Stimulated activated CD4-positive, alpha-beta T cell treated with anti-CD3 and anti-CD28 coated beads, Interleukin-12 subunit alpha, Interleukin-12 subunit beta, amount 100 ng/mL, for 4 hours (primary cell): Measurements from ENCODE around the gene LTBR.

Experiments used
- DNase-seq: peaks from one replicate; pipeline ENCODE4 v3.0.0-alpha.2; 2020

LTBR gene

DNA sequence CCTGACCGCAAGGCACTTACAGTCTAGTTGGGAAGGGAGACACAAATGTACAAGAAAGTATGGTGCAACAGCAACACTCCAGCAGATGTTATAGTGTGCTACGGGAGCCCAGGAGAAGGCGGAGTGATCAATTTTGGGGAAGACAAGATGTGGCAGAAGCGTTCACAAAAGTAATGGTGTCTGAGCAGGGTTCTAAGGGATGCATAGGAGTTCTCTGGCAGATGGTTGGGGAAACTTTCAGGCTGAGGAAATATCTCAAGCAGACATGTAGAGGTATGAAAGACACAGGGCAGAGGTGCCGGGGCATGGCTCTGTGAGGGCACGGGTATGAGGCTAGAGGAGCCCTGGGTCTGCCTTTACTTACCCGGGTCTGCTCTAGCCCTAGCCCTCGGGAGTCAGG lies 37.0 kb upstream of the LTBR start:
- DNase-seq = no peak

DNA sequence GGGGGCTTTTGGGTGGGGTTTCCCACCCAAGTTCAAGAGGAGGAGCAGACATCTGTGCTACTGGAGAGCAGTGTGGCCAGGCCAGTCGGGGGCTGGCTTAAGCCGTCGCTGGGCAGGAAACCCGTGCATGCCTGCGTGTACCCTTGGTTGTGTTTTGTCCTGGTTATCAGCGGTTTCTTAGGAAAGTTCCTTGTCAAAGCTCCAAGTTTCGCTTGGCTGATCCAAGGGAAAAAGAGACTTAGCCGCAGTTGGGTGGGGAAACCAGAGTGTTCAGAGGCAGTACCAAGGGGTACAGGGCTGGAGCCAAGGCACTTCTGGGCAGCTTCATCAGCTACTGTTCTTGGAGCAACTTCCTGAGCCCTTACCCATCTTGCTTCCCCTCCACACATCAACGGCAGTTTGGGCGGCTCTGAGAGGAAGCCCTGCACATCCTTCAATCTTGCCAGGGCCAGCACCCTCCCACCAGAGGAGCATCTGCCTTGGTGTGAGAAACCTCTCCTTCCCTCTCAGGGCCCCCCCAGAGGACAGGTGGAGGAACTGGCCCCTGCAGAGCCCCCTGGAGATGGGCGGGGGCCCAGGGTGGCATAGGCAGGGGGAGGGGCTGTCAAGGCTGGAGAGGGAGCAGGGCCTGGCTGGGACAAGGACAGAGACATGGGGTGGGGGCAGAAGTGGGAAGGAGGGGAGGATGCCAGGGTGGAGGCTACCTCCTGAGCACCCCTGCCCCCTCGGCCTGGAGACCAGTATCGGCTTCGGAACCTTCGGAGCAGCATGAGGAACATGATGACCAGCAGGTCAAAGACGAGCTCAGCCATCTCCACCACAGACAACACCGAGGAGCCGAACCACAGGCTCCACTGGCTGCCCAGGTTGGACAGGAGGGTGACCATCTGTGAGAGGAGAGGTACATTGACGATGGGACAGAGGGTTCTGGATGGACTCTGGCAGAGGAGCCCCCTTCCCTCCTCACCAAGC lies 36.3 kb upstream of the LTBR start:
- no peak for DNase-seq

DNA sequence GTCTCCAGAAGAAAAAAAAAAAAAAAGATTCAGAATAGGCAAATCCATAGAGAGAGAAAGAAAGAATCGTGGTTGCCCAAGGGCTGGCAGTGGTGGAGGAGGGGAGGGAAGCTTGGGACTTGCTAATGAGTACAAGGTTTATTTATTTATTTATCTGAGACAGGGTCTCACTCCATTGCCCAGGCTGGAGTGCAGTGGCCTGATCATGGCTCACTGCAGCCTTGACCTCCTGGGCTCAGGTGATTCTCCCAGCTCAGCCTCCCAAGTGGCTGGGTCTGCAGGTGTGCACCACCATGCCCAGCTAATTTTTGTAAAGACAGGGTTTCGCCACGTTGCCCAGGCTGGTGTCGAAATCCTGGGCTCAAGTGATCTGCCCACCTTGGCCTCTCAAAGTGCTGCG lies 32.3 kb upstream of the LTBR start:
- DNase-seq = no peak

DNA sequence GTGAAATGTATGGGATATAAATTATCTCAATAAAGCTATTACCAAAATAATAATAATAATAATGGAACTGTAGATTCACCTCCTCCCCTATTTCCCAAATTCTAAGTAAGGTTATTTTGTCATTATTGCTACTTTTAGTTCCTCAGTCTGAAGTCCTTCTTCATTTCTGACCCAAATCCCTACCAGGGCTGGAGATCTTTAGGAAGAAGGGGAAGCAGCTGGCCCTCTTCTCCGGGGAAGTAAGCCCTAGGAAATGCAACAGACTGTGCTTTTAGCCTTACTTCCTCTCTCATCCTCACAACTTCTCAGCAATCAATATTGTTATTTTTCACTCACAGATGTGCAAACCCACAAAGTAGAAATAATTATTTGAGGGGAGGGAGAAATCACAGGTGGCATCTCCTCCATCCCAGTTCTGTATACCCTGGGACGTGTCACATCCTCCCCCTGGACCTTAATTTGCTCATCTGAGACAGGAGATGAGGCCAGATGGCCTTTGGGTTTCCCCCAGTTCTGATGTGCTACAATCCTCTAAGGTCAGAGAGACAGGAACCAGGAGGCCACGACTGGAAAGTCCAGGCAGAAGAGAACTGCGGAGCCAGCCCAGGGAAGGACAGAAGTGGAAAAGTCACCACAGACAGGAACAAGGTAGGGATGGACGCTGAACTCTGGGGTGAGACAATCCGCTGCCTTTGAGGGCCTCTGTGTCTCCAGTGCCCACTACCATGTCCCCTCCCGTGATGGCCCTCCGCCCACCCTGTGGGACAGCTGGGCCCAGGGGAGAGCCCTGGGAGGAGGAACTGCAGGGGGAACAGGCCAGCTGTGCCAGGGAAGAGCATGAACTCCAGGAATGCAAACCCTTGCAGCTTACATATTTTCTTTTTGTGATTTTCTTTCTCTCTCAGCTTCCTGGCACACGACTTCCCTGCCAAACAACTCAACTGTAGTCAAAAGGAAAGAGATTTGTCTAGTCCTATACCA lies 31.5 kb upstream of the LTBR start:
- DNase-seq = no peak

DNA sequence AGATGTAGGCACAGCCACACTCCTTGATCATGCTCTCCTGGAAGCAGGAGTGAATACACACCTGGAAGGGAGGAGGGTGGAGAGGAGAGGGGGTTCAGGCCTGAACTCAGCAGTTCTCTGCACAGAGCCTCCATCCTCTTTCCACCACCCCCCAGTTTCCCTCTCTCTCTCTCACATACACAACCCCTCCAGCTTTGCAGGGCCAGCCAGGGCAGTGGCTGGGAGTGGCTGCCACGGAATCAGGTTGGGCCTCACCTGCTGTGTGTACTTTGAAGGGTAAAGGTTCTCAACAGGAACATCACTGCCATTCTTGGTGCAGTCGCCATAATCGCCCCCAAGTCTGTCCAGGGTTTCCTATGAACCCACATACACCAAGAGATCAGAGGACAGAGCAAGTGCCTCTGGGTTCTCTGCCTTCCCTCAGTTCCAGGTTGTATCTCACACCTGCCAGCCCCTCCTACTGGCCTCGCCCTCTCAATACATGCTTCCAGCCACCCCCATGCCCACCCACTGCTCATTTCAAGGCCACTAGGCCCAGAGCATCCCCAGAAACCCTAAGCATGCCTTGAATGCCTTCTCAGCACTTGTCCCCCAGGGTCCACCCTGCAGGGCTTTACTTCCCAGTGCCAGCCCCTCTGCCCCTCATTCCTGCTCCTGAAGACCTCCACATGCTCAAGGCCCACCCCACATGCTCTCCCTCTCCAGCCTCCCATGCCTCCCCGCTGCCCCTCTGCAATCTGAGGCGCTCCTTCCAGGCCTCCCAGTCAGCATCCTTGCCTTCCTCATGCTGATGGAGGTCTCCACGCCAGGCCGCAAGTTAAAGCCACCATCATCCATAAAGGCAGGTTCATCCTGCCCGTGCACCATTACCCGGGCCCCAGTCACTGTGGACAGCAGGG lies 29.2 kb upstream of the LTBR start:
- no peak for DNase-seq

DNA sequence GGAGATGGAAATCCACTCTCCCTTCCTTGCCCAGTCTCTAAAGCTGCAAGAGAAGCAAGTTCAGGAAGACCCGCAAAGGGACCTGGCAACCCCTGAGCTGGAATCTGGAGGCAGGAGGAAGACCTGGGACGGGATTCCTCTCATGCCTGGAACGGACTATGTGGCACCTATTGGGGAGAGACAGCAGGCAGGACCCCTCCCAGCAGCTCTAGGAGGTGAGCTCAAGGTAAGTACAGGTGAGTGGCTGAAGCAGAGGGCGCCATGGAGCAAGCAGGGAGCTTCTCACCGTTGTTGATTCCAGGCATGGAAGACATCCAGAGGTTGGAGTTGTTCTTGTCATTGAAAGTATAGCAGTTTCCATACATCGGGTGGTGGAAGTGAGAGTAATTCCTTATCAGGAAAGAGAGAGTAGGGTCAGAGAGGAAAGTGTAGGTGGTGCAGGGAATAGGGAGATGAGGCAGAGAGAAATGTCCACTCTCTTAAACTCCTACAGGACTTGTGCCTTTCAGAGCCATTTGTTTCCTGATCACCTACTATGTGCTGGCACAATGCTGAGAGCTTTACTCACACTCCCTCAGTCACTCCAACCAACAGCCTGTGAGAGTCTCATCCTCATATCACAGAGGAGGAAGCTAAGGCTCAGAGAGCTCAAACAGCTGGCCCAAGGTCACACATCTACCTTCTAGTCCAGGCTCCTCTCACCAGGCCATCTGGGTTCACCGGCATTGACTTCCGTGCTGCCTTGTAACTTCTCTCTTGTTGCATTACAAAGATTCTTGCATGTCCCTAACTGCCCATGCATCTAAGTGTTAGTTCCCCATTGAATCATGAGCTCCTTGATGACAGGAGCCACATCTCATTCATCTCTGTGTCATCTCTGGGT lies 28.2 kb upstream of the LTBR start:
- DNase-seq = no peak

DNA sequence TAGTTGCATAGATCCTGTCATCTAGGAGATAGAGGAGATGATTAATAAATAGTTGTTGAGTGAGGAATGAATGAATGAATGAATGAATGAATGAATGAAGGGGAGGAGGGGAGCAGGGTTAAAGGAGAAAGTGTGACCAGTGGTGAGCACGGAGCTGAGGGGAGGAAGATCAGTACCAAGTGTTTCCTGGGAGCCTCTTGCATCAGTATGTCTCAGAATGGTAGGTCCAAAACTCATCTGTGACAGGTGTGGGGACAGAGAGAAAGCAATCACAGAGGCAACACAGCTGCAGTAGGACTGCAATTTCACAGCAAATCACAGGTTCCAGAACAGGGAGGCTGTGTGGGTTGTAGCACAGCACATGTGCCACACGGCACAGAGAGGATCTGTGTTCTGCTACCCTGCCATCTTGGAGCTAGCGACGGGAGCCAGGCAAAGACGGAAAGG lies 27.6 kb upstream of the LTBR start:
- no peak for DNase-seq

DNA sequence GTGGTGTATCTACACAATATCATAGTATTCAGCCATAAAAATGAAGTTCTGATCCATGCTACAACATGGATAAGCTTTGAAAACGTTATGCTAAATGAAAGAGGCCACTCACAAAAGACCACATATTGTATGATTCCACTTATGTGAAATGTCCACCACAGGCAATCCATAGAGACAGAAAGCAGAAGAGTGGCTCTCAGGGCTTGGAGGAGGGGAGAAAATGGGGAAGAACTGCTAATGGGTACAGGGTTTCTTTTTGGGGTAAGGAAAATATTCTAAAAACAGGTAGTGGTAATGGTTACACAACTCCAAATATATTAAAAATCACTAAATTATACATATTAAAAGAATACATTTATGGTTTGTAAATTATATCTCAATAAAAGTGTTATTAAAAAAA lies 25.1 kb upstream of the LTBR start:
- DNase-seq = no peak

DNA sequence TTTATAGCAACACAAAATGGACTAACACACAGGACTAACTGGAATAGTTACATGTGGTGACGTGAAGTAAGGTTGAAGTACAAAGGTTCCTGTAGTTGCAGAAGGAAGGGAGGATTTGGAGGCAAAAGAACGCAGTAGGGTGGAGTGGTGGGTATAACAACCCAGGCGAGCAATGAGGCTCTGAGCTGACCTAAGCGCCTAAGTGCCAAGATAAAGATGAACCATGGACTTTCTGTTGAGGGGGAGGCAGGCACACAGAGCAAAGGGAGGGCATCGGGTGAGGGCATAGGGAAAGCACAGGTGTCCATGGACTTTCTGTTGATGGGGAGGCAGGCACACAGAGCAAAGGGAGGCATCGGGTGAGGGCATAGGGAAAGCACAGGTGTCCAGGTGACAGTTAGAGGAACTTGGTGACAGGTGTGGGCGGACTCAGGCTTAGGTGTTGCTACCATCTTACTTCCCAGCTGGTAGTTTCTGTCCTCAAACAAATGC lies 23.8 kb upstream of the LTBR start:
- no peak for DNase-seq

DNA sequence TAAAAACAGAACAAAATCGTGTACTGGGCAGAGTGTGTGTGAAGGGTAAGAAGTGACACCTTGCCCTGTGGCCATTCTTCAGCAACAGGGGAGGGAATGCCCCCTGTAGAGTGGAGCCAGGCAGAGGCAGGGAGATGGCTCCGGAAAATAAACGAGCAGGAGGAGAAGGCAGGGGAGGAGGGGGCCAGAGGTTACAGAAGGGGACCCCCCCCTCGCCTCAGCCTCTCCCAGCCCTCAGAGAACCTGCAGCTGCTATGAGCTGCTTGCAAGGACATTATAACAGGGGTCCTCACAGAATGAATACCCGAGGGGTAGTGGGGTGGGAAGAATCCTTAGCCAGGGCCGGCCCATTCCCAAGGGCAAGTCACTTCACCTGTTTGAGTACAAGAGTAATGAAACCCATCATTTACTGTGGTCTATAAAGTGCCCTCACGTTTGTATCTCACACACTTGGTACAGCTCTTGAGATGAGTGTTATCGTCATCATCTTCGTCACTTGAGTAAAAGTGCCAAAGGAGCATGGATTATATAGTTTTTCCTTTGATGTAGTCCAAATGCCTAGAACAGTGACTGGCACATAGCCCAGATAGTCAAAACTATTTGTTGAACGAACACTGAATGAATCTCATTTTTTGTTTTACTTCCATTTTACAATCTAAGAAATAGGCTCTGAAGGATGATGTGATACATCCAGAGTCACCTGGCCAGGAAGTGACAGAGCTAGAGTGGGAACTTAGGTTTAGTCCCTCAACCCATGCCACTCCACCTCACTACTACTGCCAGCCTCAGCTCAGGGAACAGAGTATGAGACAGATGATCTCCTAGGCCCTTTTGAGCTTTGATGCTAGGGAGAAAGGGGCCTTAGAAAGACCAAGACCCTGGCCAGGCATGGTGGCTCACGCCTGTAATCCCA lies 23.1 kb upstream of the LTBR start:
- DNase-seq = no peak

DNA sequence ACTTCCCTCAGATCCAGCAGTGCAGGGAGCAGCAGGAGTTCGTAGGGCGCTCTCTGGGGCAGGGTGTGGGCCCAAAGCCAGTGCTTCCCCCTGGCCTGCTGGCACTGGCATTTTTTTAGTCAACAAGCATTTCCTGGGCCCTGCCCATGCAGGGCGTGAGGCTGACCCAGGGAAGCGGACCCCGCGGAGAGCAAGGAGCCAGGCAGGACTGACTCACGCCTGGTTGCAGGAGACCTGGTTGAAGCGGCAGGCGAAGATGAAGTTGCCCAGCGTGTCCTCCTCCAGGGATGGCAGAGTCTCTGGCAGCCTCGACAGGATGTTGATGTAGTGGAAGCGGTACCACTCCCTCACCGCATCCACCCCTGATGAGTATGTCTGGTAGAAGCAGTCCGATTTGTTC lies 22.1 kb upstream of the LTBR start:
- no peak for DNase-seq

DNA sequence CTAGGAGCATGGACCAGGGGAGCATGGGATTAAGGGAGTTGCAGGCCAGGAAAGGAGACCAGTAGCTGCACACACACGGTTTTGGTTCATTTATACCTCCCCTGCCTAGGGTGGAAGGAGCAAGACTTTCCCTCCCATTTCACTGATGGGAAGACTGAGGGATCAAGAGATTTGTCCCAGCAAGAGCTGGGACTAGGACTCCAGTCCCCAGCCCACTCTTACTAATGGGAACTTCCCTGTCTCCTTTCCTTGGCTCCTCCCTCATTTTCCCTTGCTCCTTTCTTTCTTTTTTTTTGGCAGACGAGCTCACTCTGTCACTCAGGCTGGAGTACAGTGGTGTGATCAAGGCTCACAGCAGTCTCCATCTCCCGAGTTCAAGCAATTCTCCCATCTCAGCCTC lies 21.6 kb upstream of the LTBR start:
- no peak for DNase-seq

DNA sequence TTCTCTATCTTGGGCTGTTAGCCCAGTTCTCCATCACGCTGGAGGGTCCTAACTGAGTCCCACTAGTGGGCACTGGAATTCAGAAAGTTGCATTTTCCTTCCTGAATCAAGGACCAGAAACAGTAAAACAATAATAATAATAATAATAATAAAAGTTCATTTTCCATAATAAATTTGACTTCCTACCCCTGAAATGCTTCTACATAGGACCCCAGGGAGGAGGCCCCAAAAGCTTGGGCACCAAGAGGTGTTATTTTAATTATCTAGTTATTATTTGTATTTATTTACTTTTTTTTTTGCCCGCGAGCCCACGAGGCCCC lies 21.0 kb upstream of the LTBR start:
- DNase-seq = no peak

DNA sequence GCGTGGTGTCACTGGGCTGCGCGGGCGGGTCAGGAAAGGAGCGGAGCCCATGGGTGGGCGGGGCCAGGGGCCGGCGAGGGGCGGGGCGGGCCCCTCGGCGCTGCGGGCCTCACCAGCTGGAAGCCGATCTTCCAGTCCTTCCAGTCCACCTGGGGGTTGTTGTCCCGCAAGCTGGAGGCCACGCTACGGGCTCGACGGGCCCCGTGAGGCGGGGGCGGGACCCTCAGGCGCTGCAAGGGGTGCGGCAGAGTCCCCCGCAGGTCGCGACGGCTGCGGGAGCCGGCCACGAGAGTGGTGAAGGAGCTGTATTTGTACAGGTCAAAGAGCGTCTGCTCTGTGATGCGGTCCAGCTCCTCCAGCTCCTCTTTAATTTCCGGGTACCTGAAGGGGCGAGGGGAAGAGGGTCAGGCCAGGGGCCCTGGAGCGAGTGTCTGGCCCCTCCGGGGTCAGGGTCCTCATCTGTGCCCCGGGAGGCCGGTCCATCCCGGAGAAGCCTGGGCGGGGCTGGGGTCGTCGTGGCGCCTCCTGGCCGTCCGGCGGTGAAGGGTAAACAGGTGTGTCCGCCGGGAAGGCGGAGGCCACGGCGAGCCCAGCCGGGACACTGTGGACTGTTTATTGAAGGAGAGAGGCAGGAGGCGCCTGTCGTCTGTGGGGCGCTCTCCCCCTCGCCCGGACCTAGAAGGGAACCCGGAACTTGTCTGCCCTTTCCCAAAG lies 20.5 kb upstream of the LTBR start:
- DNase-seq = peak; percentile 75

DNA sequence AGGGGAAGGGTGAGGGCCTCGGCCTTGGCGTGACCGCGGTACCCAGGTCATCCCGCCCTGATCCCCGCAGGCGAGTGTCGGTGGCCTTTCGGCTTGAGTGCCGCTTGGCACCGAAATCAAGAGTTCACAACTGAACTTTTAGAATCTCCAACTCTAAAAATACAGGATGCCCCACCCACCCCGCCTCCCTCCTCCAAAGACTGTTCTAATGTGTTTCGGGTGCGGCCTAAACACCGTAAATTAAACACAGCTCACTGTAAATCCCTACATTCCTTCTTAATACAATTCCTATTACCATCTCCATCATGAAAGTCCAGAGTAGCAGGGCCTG lies 20.0 kb upstream of the LTBR start:
- peak; percentile 25 for DNase-seq

DNA sequence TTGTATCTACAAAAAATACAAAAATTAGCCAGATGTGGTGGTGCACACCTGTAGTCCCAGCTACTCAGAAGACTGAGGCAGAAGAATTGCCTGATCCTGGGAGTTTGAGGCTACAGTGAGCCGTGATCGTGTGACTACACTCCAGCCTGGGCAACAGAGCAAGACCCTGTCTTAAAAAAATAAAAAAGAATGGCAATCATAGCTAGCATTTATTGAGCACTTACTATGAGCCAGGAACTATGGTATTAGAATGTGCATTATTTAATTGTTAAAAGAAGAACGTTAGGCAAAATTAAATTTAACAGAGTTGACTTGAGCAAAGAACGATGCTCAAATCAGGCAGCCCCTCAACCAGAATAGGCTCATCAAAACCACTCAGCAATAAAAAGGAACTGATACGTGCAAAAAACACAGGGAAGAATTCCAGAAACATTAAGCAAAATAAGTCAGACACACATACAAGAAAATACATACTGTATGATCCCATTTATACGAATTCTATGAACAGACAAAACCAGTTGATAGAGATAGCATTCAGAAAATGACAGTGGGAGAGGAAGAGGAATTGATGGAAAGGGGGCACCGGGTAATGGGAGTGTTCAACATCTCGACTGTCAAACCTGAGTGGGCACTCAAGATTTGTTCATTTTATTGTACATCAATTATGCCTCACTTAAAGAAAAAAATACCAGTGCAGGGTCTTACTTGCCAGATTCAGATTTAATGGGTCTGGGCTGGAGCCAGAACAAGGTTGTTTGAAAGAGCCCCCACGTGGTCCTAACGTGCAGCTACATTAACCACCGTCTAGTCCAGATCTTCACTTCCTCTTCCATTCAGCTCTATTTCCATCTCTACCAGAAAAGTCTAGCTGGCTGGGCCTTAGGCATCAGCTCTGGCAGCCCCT lies 16.6 kb upstream of the LTBR start:
- no peak for DNase-seq

DNA sequence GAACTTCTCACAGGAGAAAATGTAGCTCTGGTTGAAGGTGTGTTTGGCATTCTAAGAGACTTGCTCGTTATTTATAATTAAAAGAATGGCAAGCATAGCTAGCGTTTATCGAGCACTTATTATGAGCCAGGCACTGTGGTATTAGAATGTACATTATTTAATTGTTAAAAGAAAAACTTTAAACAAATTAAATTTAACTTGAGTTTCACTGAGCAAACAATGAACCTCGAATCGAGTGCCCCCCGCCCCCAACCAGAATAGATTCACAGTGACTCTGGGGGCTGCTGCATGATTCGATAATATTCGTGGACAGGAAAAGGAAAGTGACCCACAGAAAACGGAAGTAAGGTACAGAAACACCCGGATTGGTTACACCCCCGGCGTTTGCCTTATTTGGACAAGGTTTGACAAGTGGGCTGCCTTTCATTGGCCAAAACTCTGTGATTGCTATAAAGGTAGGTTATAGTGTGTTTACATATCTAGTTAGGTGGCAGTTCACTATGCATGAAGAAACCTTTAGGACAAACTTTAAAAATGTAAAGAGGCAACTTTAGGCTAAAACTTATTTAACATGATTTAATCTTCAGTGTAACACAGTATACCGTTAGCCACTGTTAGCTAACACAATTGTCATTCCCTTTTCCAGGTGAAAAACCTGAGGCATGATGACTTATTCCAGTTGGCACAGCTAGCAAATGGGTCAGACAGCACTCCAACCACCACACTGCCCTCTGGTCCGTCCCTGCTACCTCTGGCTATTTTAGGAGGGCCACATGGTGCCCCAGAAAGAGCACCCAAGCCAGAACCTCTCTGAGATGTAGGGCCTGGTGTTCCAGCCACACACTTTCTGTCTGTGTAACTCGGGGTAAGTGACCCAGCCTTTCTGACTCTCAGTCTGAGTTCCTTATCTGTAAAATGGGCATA lies 15.7 kb upstream of the LTBR start:
- DNase-seq = no peak
